Thyroid gland (tissue), 4 donors: ENCODE measurements around the gene ARGLU1.

Experiments used
- CTCF ChIP-seq, 6 experiments: fragments of 200-600 bp in 3 of 6; fragments of 450-650 bp in 3 of 6; sonication (generic) in 3 of 6; IDR thresholded peaks; one replicate each; pipeline ENCODE4 v1.5.1; 2016 to 2019; ENCODE audit warnings: antibody characterized with exemption in 6 of 6, mild to moderate bottlenecking in 2 of 6, inconsistent platforms in 1 of 6, moderate library complexity in 1 of 6
- POLR2A ChIP-seq, 2 donors: fragments of 450-650 bp; IDR thresholded peaks; one replicate each; pipeline ENCODE4 v1.6.1; 2017; ENCODE audit warnings: antibody characterized with exemption in 2 of 2, mild to moderate bottlenecking in 2 of 2, moderate library complexity in 1 of 2

GRCh38 chr13:106573284-106573846 lies 5.4 kb upstream of the ARGLU1 start:
- no peak for TF ChIP-seq CTCF (IDR thresholded peaks at IDR 0.05)
- TF ChIP-seq POLR2A (IDR thresholded peaks at IDR 0.05), result no peak
